GDM1 (cell line): ENCODE data around the gene IL1R2.

Experiments
- DNase-seq: peaks from one replicate; lab custom pipeline; 2025; lab: John Stamatoyannopoulos, UW

The IL1R2 gene

DNA sequence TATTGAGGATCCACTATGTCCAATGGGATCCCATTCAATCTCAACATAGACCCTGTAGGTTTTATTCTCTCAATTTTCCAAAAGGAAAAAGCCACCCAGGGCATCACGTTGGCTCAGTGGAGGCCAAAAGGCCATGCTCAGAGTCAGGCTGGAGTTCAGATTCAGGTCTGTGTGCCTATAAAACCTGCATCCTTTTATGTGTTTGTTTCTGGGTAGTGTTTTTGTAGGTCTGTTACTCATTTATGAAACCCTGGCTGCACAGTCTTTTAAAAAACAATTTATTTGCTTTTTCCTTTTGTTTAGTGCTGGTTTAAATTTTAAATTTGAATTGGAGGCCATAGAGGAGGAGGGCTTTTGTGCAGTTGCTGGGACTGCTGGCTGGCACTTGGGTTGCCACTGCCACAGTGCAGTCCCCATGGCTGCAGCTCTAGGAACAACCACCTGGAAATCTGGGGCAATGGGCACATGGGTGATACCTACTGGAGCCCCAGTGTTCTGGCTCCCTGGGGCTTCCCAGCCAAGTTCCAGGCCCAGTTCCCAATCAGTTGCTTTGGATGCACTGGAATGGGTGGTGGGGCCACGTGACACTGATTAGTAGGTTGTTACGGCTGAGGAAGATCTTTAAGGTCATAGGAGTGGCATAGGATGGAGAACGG is 31.3 kb downstream of the IL1R2 start:
- no peak for DNase-seq

GRCh38 chr2:102024410-102024809 is 32.6 kb downstream of the IL1R2 start:
- no peak for DNase-seq

DNA sequence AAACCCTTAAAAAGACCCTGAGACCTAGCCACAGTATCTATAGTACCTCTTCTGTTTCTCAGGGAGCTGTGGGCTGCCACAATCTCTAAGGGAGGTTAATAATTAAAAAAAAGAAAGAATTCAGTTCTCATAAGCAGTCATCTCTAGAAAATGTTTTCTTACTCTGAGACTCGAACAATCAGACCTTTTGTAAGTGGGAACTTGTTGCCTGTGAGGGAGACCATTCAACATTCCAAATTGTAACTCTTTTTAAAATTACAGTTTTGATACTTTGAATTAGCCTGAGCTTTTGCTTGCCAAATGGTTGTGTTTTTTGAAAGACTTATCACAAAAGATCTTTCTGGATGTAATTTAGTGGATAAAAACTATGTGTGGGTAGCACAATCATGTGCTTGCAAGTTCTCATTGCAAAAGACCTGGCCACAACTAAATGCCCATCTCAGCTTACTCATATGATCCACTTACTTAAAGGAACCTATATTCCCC is 33.3 kb downstream of the IL1R2 start:
- DNase-seq, result no peak

DNA sequence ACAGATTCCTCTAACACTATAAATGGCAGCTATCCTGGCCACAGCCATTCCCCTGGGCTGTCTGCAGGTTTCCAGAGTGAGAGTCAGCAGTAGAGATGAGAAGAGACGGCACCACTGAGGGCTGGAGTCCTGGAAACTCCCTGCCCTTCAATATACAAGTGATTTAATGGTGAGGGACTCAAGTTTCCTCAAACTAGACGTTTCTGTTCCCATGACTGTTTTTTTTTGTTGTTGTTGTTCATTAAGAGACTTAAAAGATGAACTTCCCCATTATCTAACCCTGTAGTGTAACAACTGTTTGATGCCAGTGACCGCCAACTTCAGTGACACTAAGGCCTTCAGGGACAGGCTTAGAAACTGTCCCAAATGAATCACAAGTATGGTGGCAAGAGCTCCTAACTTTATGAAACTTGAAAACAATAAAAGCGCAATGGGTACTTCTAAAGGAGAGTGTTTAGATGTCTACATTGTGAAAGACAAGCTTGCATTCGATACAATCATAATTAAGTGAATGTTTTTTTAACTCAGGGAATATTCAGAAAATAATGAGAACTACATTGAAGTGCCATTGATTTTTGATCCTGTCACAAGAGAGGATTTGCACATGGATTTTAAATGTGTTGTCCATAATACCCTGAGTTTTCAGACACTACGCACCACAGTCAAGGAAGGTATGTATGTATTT is 34.0 kb downstream of the IL1R2 start:
- DNase-seq, result no peak

DNA sequence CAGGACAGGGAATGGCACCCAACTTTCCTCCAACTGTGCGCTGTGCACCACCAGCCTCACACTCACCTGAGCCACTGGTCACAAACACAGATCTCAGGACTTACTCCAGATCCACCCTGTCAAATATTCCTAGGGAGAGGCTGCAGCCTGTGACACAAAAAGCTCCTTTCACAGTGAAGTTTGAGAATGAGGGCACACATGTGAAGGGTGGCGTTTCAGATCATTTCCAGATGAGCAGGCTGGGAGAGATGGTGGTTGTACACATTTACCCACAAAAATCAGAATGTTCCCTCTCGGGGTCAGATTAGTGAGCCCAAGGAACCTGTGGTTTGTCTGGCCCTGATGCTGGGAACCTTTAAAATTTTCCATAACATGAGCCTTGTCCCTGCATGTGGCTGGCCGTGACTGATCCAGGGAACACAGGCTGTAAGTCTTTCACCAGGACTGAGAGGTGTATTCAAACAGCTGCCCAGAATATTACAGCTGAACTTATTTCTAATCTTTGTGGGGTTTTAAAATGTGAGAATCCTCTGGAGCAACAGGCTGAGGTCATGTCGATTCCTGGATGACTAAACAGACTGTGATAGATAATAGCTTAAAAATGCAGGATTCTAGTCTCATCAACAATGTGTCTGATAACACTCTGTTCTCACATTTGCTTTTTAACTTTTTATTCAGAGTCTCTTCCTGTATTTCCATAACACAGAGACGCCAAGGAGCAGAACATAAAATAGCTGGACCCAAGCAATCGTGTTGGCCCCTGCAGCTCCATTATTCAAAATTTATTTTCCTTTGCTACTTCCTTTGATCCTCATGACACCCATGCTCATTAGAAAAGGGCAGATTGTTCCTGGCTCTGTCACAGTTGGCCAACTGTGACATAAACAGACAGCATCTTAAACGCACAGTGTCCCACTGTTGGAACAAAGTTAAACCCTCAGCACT is 35.5 kb downstream of the IL1R2 start:
- DNase-seq, result no peak

- no peak for DNase-seq
These were observed 36.7 kb downstream of the IL1R2 start for GRCh38 chr2:102028470-102028869.

- no peak for DNase-seq
These were observed 37.6 kb downstream of the IL1R2 start for GRCh38 chr2:102029405-102029804.

GRCh38 chr2:102029952-102030351 is 38.2 kb downstream of the IL1R2 start:
- DNase-seq, result no peak

GRCh38 chr2:102030502-102030854 is 38.7 kb downstream of the IL1R2 start:
- no peak for DNase-seq

DNA sequence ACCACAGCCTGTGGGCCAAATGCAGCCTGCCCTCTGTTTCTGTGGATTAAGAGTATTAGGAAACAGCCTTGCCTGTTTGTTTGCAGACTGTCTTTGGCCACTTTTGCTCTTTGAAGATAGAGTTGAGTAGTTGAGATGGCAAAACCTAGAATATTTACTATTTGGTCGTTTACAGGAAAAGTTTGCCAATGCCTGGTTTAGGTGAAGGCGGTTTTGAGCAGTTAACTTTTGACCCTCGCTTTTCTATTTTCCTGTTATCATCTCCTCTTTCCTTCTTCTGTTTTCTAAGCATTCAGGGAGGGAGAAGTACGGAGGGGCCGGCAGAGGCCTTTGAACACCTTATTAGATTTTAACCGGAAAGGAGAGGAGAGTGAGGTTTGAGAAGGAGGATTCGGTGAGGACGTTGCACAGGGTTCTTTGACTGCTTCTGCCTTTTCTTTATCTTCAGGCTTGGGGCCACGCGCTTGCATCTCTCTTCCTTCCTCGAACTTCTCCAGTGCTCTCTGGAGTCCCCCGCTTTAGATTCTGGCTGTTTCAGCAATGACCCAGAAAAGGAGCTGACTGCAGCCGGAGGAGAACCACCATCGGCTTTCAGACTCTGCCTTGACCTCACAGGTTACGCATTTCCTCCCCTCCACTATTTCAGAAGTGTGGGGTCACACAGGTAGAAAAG is 39.2 kb downstream of the IL1R2 start:
- DNase-seq, result no peak

GRCh38 chr2:102032368-102033030 is 40.7 kb downstream of the IL1R2 start:
- no peak for DNase-seq

GRCh38 chr2:102033031-102033749 is 41.4 kb downstream of the IL1R2 start:
- DNase-seq, result peak; percentile 85

- no peak for DNase-seq
These were observed 42.3 kb downstream of the IL1R2 start for GRCh38 chr2:102033750-102034682.

DNA sequence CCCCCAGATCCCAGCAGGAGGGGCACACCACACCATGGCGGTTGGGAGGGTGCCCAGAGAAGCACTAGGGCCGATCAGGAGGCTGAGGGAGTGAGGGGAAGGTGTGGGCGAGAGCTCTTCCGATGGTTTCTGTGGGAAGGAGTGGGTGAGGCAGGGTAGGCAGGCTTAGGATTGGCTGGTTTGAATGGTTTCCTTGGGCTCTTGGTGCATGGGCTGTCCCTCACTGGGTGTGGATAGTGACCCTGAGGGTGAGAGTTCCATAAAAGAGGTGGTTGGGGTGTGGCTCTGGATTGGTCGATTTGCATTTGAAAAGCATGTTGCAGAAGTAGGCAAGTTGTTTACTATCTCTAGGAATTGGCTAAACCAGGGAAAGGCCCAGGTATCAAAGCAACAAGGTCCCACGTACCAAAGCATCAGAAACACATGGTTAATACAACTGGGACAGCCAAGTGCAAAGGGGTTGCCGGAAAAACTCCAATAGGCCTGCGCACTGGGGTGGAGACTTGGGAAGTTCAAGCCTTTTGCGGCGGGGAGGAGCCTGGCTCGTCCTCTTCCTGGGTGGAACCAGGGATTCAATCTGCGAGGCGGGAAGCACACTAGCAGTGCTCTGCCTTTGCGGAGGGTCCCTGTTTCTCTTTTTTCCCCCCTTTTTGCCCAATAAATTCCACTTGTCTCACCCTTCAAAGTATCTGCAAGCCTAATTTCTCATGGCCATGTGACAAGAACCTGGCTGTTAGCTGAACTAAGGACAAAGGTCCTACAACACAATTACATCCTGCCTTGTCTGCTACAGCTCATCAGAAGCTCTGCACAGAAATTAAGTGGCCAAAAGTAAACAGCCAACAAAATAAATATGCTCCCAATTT is 43.2 kb downstream of the IL1R2 start:
- DNase-seq, result no peak

DNA sequence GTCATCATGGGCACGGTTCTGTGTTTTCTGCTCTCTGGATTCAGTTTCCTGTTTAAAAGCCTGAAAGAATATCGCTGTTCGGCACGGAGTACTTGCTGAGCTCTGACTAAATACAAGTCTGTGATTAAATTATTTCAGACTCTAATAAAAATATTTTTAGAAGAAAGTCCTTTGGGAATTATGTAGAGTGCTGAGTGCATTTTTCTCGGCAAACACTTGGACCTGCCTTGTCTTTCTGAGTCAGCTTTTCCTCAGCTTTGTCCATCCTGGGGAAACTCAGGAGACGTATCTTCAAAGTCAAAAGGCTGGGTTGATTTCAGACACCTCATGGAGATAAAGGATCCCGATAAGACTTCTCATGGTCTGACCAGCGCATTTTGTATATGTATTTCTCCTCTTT is 45.9 kb downstream of the IL1R2 start:
- DNase-seq, result no peak

- no peak for DNase-seq
These were observed 48.5 kb downstream of the IL1R2 start for GRCh38 chr2:102040229-102040628.

- no peak for DNase-seq
These were observed 49.6 kb downstream of the IL1R2 start for GRCh38 chr2:102041351-102041750.

GRCh38 chr2:102042196-102043081 is 50.7 kb downstream of the IL1R2 start:
- DNase-seq, result no peak
